GM19035 (cell line): ENCODE measurements around the gene TMEM225B.
"Not testable (repeated sequence)": the region's sequence is repeated elsewhere in the genome, so short reads cannot be mapped to it uniquely, and the experiment has no call there.

Experiments
- ATAC-seq: cut with Tn5 transposase; IDR thresholded peaks from one replicate; pipeline ENCODE4 v1.9.1; 2021; ENCODE audit not compliant: unreplicated experiment

The TMEM225B gene, protein sequence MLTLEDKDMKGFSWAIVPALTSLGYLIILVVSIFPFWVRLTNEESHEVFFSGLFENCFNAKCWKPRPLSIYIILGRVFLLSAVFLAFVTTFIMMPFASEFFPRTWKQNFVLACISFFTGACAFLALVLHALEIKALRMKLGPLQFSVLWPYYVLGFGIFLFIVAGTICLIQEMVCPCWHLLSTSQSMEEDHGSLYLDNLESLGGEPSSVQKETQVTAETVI

DNA sequence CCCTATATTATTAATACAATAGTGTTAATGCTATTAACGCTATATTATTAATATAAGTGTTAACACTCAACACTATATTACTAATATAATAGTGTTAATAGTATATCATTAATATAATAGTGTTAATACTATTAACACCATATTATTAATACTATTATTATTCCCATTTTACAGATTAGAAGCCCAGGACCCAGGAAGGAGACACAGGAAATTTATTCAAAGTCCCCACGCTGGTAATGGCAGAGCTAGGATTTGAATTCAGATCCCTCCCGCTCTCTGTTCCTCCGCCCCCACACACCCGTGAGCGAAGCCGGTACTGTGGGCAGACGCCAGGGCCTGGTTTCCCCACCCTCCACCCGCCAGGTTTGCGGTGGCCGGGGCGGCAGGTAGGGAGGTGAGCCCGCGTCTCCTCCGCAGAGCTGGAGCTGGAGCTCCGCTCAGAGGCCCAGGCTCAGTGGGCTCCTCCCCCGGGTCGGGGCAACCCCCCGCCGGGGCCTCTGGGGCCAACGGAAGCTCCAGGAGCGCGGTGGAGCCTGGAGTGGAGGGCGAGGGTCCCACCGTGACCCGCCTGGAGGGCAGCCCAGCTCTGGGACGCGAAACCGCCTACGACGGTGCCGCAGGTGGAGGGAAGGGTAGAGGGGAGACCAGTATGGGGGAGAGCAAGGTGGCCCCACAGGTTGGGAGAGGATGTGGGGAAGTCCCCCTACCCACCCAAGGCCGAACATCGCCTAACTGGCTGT, at the start of gene TMEM225B:
TMEM225B (plus strand) TSS at position 506 of the 740 bp plus-strand sequence. CDS start 6,122 bp downstream, outside the sequence.
- no peak for ATAC-seq

DNA sequence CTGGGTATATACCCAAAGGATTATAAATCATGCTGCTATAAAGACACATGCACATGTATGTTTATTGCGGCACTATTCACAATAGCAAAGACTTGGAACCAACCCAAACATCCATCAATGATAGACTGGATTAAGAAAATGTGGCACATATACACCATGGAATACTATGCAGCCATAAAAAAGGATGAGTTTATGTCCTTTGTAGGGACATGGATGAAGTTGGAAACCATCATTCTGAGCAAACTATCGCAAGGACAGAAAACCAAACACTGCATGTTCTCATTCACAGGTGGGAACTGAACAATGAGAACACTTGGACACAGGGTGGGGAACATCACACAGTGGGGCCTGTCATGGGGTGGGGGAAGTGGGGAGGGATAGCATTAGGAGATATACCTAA, 48.5 kb upstream of the TMEM225B start:
- not testable (repeated sequence) for ATAC-seq

DNA sequence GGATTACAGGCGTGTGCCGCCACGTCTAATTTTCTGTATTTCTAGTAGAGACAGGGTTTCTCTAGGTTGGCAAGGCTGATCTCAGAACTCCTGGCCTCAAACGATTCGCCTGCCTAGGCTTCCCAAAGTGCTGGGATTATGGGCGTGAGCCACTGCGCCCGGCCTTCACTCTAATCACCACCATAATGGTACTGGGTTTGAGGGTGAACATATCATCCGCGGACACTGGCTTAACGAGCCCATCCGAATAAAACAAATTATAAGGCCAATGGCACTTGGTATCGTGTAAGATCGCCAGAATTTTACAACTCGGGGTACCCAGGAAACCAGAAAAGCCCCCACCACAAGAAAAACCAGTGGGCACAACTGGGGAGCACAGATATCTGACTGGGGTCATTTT, 46.7 kb upstream of the TMEM225B start:
- ATAC-seq = no peak

DNA sequence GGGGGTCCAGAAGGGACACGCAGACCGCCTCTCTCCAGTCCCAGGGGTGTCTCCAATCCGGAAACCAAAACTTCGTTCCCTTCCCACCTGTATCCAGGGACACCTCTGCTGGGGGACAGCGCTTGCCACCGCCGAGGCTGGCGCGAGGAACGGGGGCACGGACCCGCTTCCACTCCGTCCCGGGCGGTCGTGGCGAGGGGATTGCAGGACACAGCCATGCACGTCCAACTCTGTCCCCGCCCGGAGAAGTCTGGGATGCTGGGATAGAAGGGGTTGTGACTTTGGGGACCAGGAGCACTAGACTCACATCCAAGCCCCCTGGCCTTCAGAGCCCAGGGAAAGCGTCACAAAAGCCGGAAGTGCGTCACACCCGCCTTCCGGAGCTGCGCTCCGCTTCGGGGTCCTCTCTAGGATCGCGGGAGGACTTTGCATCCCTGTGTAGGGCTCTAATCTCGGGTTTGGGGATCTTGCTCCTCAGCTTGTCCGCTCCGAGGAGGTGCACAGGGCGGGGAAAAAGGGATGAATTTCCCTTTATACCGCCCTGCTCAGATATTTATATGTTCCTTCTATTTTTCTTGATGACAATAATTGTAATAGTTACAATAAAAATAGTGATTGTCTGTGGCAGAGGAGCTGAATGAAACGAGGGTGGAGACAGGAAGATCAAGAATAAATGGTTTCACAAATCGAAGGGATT, 46.2 kb upstream of the TMEM225B start, which contains the start of gene FAM200A:
FAM200A (minus strand) TSS at position 348 of the 697 bp plus-strand sequence. CDS start 3,707 bp downstream, outside the sequence.
- ATAC-seq = peak; percentile 88

DNA sequence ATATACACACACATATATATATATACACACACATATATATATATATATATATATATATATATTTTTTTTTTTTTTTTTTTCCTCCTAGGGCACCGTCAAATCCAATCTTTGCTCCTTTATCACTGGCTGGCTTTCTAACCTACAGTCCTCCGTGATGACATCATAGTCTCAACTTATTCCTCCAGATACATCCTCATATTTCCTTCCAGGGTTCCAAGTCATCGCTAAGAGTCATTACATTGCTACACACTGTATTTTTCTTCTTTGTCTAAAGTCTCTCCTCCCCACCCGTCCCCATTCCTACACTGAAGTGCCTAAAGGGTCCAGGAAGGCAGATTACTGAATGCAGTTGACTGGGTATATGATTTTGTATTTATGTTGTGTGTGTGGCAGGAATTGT, 45.0 kb upstream of the TMEM225B start:
- no peak for ATAC-seq

DNA sequence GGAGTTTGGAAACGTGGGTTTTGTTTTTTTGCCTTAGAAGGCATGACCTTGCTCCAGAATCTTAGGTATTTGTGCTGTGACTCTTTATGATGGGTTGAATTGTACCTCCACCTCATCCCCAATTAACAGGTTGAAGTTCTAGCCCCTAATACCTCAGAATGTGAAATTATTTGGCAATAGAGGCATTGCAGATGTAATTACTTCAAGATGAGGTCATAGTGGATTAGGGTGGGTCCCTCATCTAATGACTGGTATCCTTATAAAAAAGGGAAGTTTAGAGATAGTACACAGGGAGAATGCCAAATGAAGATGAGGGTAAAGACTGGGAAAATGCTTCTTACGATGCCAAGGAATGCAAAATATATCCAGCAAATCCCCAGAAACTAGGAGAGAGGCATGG, 43.1 kb upstream of the TMEM225B start:
- no peak for ATAC-seq

DNA sequence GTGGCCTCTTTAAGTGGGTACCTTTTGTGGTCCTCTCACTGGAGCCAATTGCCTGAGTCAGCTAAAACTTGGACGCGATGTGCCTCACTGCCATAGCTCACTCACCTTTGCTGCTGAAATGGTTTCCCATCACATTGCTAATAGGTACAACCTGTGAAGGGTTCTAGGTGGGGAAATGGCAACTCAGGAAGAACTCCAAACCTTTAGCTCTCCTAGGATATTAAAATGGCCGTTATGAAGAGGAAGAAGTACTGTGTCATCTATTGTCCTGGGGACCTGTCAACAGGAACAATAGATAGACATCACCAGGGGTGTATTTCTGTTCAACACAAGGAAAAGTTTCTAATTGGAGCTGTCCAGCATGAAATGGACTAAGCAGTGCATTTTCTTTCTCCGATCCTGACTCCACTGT, 40.9 kb upstream of the TMEM225B start:
- no peak for ATAC-seq

DNA sequence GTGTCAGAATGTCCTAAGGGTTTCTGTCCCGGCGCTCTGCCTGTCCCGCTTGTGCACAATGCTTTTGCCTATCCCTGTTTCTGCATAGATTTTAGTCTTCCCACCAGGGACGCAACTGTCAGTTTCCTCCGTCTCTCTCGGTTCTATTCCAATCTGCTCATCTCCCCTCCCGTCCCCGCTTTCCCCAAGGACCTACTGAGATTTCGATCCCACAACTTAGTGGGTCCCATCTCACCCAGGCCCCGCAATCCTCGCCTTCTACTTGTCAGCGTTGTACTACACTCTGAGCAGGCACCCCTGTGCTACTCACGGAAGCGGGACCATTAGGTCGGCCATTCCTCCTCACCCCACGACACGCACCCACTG, 40.1 kb upstream of the TMEM225B start:
- ATAC-seq = peak; percentile 51

DNA sequence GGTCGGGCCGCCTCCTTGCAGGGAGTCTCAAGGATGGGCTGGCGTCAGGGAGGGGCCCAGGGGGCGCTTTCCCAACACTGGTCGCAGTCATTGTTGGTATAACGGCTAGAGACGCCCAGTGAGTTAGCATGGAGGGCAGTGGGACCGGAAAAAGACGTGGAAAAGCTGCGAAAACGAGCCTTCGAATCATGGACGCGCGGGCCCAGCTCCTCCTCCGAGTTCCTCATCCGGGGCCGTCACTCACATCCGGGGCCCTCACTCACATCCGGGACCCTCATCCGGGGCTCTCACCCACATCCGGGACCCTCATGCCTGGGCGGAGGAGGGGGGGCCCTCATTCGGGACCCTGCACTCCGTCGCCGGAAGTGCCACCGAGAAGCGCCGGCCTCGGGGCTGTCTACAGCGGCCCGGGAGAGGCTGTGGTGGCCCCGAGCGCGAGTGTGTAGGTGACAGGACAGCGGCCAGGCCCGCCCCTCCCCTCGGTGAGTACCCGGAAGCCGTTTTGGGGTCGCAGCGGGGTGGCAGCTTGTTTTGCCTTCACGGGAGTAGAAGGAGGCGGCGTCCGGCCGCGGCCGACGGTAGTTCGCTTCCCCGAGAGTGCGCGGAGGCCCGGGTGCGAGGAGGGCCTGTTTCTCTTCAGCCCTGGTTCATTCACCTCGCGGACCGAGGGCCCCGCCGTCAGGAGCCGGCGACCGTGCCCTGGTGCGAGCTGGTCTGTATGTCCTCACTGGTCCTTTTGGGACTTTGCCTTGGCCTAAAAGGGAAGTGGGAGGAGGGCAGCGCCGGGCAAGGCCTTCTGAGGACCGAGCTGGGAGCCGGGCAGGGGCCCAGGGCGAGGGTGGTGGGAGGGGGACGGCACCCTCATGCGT, 39.5 kb upstream of the TMEM225B start, which contains the start of gene ZNF655:
ZNF655 (plus strand) TSS at position 337 of the 869 bp plus-strand sequence. CDS start 1,918 bp downstream, outside the sequence.
- peak; percentile 80 for ATAC-seq

DNA sequence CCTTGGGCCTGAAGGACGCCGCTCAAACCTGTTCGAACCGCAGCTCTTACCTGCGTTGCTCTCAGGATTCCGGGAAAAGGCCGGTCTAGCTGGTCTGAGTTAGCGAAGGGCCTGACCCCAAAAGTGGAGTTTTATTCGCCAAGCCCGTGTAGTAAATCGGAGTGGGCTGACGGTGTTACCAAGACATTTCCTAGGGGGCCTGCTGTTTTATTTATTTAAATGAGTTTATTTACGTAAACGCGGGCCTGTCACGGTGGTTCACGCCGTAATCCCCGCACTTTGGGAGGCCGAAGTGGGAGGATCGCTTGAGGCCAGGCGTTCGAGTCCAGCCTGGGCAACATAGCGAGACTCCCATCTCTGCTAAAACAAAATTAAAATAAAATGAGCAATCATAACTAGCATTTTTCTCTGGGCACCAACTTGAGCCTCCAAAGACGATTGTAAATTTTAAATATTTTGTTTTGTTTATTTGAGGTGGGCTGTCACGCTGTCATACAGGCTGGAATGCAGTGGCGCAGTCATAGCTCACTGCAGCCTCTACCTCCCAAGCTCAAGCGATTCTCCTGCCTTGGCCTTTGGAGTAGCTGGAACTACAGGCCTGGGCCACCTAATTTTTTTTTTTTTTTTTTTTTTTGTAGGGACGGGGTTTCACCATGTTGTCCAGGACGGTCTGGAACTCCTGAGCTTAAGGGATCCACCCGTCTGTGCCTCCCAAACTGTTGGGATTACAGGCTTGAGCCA, 38.7 kb upstream of the TMEM225B start:
- no peak for ATAC-seq

DNA sequence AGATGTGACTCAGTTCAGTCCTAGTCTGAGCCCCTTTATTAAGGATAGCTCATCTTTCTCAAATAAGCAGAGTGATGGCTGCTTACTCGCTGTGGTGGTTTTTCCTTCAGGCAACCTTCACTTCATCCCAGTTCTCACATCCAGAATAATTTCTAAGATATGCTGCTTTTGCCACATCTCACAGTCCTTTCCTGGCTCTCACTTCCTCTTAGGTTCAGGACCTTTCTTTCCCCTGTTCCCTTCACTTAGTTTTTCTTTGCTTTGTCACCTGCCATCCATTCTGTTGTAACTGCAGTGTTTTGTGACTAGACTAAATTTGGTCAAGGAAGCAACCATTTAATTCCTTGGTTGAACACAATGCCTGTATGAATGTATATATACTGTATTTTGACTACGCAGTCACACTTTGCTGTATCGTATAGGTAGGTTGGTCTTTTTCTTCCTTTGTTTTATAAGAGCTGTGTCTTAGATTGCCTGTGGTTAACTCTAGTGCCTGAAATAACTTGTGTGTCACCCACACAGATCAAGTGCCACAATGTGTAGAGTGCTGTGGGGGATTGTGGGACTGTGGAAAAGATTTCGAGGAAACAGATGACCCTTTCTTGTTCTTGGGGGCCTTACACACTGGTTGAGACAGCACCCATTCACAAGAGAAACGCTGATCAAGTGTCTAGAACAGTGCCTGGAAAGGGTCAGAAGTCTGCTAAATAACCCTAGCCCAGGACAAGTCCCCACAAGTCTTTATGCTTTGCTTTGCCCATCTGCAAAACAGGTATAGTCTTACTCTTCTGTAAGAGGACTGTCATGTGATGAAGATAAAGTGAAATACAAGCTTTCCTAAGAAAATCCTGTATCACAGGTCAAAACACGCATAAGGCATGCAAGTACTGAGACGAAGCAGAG, 37.0 kb upstream of the TMEM225B start:
- no peak for ATAC-seq

DNA sequence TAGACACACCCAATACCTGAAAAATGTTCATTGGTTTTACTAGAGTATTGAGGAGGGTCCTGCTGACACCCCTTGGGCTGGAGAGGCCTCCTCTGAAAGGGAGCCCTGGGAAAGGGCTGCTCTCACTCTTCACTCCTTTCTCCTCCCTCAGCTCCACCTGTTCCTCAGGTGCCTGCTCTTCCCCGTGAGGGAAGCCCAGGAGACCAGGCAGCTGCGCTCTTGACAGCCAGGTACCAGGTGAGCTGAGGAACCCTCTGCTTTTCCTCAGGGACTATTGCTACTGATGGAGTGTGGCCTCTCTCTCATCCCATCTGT, 36.4 kb upstream of the TMEM225B start:
- no peak for ATAC-seq

DNA sequence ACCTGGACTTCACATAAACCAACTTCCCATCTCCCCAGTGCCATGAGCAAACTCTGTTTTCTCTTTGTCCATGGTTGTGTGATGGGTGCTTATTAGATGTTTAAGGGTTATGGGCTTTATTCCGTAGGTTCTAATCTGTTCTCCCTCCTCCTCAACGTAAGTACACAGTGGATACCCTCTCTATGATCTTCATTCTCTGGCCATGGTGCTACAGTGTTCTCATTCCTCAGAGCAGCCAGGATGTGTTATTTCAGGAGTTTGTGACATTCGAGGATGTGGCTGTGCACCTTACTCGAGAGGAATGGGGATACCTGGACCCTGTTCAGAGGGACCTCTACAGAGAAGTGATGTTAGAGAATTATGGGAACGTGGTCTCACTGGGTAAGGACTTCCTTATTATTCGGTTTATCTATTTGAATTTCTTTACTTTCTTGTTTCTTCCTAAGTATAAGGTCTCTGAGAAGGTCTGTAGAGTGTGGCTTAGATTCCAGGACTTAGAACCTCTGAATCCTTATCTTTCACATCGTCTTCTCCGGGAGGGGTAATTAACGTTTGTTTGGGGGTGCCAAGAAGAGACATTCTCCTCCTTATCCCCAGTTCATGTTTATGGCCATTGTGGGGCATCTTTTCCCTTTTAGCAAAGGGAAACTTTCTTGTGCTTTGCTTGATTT, 35.8 kb upstream of the TMEM225B start:
- no peak for ATAC-seq

DNA sequence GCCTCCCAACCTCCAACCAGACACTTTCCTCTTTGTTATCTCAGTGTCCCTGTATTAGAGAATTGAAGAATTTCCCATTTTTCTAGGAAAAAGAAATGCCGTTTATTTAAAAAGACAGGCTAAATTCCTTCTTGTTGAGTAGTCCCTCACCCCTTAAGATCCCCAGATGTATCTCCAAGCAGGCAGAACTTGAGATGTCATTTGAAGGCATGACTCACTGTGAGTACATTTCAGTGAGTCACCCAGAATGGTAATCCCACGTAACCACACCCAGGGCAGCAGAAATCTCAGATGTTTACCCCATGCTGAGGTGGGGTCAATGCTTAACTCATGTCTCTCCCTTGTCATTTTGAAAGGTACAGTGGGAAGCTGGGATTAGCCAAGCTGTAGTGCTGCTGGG, 35.2 kb upstream of the TMEM225B start:
- ATAC-seq = no peak

DNA sequence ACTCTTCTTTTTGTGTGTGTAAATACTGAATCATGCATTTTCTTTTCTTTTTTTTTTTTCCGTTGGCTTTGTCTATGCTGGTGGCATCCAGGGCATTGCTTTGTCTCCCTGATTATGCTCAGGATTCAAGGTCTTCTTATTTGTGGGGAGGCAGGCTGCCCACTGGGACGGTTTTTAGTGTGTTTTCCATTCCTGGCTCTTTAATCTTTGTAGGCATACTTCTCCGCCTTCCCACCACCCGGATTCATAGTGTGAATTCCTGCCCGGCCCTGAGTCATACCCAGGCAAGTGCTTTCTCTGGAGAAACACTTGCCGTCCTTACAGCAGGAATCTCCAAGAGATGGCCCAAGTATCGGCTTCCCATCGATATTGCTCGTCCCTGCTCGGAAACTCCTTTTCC, 34.4 kb upstream of the TMEM225B start:
- no peak for ATAC-seq

DNA sequence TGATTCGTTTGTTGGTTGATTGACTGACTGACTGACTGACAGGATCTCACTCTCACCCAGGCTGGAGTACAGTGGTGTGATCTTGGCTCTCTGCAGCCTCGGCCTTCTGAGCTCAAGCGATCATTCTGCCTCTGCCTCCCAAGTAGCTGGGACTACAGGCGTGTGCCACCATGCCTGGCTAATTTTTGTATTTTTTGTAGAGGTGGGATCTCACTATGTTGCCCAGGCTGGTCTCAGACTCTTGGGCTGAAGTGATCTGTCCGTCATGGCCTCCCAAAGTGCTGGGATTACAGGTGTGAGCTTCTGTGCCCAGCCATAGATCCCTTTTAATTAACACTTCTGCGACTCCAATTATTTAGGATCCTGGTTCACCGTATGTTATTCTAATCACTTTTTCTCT, 29.3 kb upstream of the TMEM225B start:
- ATAC-seq = not testable (repeated sequence)

DNA sequence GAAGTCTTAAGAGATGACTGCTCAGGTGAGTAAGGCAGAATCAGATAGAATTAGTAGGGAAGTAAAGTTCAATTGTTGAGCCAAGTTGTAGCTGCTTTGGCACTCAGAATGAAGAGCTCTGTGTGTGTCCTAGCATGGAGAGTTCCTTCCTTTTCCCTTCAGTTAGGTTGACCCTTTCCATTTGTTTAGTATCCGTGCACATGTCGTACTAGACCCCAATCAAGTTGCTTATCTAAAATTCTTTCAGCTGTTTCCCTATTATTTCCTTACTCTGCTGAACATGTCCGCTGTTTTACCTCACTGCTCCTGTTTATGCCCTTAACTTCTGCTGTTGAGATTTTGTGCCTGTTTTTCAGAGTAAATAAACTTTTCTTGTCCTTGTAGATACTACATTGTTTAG, 26.3 kb upstream of the TMEM225B start:
- no peak for ATAC-seq

DNA sequence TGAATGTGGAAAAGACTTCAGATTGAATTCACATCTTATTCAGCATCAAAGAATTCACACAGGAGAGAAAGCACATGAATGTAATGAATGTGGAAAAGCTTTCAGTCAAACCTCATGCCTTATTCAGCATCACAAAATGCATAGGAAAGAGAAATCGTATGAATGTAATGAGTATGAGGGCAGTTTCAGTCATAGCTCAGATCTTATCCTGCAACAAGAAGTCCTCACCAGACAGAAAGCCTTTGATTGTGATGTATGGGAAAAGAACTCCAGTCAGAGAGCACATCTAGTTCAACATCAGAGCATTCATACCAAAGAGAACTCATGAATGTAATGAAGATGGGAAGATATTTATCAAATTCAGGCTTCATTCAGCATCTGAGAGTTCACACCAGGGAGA, 24.8 kb upstream of the TMEM225B start:
- ATAC-seq = no peak

DNA sequence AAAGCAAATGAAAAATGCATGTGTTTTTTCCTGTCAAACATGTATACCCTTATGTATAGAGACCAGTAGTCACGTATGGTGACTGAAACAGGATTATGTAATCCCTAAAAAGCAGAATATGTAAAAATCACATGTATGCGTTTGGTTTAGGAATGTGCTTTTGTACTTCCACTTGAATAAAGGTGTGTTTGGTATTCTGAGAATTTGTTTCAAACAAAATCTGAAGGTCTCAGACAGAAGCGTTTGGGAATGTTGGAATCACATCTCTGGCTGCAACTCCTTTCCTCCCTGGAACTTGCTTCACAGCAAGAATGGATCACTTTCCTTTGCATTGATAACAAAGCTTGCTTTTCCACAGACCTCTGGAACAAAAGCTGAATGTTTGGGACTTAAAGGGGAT, 21.8 kb upstream of the TMEM225B start:
- no peak for ATAC-seq
